ENCODE measurements around the gene TAF10. TPM values are rescaled to one million over a fixed set of nuclear protein-coding genes. Genes with fewer than 3 reads are reported as not detected.

The TAF10 gene
- total RNA-seq, 4 donors from 2014 or later = 55.9 to 90.8 (median 74.5) TPM

GRCh38 chr11:6621711-6622211 is 9.7 kb upstream of the TAF10 start:
- H3K4me1 ChIP-seq = peaks cover 0 to 16% (median 5%) of the 10 kb centered on the region in 4 donors
- H3K4me3 ChIP-seq = no peak overlapping the region
- DNase-seq = no peak
- no peak overlapping the region for H3K27ac ChIP-seq
- H3K9me3 ChIP-seq = no peaks in the 10 kb centered on the region
- no peak for TF ChIP-seq CTCF (IDR thresholded peaks at IDR 0.05)
- H3K27me3 ChIP-seq = no peaks in the 10 kb centered on the region
- H3K36me3 ChIP-seq = peaks cover 0 to 17% (median 0%) of the 10 kb centered on the region in 3 donors

GRCh38 chr11:6620636-6621035 is 8.6 kb upstream of the TAF10 start:
- H3K4me1 ChIP-seq = peaks cover 0 to 16% (median 5%) of the 10 kb centered on the region in 4 donors
- H3K4me3 ChIP-seq = no peak overlapping the region
- DNase-seq = no peak
- no peak overlapping the region for H3K27ac ChIP-seq
- H3K27me3 ChIP-seq = no peaks in the 10 kb centered on the region
- peaks cover 0 to 16% (median 0%) of the 10 kb centered on the region in 3 donors for H3K36me3 ChIP-seq
- H3K9me3 ChIP-seq = no peaks in the 10 kb centered on the region
- TF ChIP-seq CTCF (IDR thresholded peaks at IDR 0.05) (no peak), POLR2A (IDR thresholded peaks at IDR 0.05) (no peak)

GRCh38 chr11:6619004-6619745 is 7.2 kb upstream of the TAF10 start, which contains the start of gene TPP1:
TSS of gene TPP1 (minus strand) at chr11:6619422. CDS start at chr11:6619400, 22 bp downstream.
- TF ChIP-seq POLR2A (IDR thresholded peaks at IDR 0.05) (peak; percentile 69 to 78), CTCF (IDR thresholded peaks at IDR 0.05) (no peak)
- Histone ChIP-seq H3K4me1 (peaks cover 0 to 16% (median 5%) of the 10 kb centered on the region in 4 donors), H3K27ac (peak within 1 kb of the TSS; percentile 79 to 93 (median 89)), H3K36me3 (peaks cover 0 to 22% (median 0%) of the 10 kb centered on the region in 3 donors), H3K9me3 (no peaks in the 10 kb centered on the region), H3K4me3 (peak within 1 kb of the TSS; percentile 63 to 94 (median 72)), H3K27me3 (no peaks in the 10 kb centered on the region)
- peak; percentile 89 to 98 (median 97) for DNase-seq

DNA sequence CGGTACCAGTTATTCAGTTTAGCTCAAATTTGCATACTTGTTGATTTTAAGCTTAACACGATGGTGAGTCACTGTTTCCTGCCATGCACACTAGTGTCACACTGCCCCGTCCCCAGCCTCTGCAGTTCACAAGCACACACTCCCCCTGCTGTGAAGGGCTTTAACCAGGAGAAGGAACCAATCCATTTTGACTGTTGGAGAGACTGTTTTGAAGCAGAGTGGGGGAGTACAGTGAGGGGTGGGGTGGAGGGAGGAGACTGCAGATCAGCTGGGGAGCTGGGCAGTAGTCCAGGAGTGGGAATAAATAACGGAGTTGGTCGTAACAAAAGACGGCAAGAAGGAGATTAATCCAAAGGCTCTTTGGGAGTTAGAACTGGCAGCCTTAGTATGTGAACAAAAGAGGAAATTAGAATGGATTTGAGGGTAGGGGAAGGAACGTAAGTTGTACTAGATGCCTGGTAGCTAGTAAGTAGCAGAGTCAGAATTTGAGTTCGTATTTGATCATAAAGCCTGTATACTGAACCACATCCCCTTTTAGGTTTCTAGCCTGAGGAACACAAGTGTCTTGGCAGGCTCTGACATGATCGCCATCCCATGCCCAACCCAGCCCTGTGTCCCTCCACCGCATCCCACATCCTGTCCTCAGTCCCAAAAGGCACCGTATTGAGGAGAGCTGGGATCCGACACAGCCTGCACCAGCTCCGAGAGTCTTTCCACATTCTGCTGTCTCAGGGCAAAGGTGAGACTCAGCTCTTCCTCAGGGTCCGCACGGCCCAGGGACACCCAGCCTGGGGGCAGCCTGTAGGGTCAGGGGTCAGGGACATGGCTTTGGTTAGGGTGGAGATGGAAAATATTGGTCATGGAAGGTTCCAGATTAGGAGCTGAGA is 6.3 kb upstream of the TAF10 start:
- TF ChIP-seq CTCF (IDR thresholded peaks at IDR 0.05) (no peak), POLR2A (IDR thresholded peaks at IDR 0.05) (peak; percentile 17 to 40)
- DNase-seq = peak; percentile 55 to 85 (median 82)
- peaks cover 0 to 22% (median 0%) of the 10 kb centered on the region in 3 donors for H3K36me3 ChIP-seq
- H3K27me3 ChIP-seq = no peaks in the 10 kb centered on the region
- H3K4me1 ChIP-seq = peaks cover 0 to 23% (median 5%) of the 10 kb centered on the region in 4 donors
- H3K27ac ChIP-seq = peak overlapping the region; percentile 79 to 93 (median 89)
- H3K4me3 ChIP-seq = peak overlapping the region; percentile 63 to 94 (median 72)
- no peaks in the 10 kb centered on the region for H3K9me3 ChIP-seq

- Histone ChIP-seq H3K9me3 (no peaks in the 10 kb centered on the region), H3K27ac (peak overlapping the region in 3 of 4 donors; percentile 79 to 92 (median 86)), H3K4me1 (peaks cover 0 to 30% (median 7%) of the 10 kb centered on the region in 4 donors), H3K4me3 (peak overlapping the region in 3 of 4 donors; percentile 63 to 94 (median 69)), H3K36me3 (peaks cover 0 to 22% (median 0%) of the 10 kb centered on the region in 3 donors), H3K27me3 (no peaks in the 10 kb centered on the region)
- TF ChIP-seq CTCF (IDR thresholded peaks at IDR 0.05) (no peak), POLR2A (IDR thresholded peaks at IDR 0.05) (no peak)
- no peak for DNase-seq
These were observed 5.3 kb upstream of the TAF10 start for GRCh38 chr11:6617315-6617781.
